ENCODE results near the gene SMIM1. TPM values are rescaled to one million over a fixed set of nuclear protein-coding genes. Genes with fewer than 3 reads are reported as not detected.

The SMIM1 gene
- polyA plus RNA-seq, 2 of the 4 experiments (the other 2 are of a cell fraction), result 0.67 to 1.1 TPM

DNA sequence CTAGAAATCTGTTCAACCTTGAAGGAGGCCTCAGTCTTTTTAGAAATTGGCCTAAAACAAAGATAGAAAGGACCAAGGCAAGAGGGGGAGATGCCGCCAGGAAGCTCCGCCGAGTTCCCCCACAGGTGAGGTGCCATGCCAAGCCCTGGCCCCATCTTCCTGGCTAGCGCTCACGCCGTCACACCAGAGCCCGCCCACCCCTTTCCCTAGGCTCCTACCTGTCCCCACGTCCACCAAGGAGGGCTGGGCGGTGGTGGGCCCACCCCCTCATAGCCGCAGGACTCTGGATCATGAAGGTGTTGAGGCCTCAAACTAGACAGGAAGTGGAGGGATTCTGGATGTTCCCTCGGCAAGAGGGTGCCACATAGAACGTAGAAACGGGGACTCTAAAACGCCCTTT, 35.8 kb upstream of the SMIM1 start:
- DNase-seq (ENCODE audit: low read depth in 1 of 2, low spot score in 1 of 2) (no peak), FAIRE-seq (no peak), ATAC-seq (no peak)
- Histone ChIP-seq H3K9me3 (no peaks in the 10 kb centered on the region), H3K4me3 (no peak overlapping the region), H3K27ac (no peak overlapping the region), H3K4me2 (no peak overlapping the region), H3K4me1 (no peaks in the 10 kb centered on the region)
- TF ChIP-seq, protein P1, sequence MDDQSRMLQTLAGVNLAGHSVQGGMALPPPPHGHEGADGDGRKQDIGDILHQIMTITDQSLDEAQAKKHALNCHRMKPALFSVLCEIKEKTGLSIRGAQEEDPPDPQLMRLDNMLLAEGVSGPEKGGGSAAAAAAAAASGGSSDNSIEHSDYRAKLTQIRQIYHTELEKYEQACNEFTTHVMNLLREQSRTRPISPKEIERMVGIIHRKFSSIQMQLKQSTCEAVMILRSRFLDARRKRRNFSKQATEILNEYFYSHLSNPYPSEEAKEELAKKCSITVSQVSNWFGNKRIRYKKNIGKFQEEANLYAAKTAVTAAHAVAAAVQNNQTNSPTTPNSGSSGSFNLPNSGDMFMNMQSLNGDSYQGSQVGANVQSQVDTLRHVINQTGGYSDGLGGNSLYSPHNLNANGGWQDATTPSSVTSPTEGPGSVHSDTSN (IDR thresholded peaks at IDR 0.05), result no peak
- TF ChIP-seq KDM1A (IDR thresholded peaks at IDR 0.05; ENCODE audit: low read depth) (no peak), HOXB5 (CRISPR knock-in tag; IDR thresholded peaks at IDR 0.05) (no peak), POLR2AphosphoS2 (conservative IDR thresholded peaks at IDR 0.05; ENCODE audit: low read length) (no peak), NPAS2 (CRISPR knock-in tag; IDR thresholded peaks at IDR 0.05; ENCODE audit: borderline replicate concordance) (no peak), EHF (CRISPR knock-in tag; IDR thresholded peaks at IDR 0.05) (no peak), EHMT2 (IDR thresholded peaks at IDR 0.05; ENCODE audit: low read depth) (no peak), FOSB (CRISPR knock-in tag; IDR thresholded peaks at IDR 0.05) (no peak), HOXB13 (CRISPR knock-in tag; IDR thresholded peaks at IDR 0.05; ENCODE audit: low read depth) (no peak), BHLHE40 (IDR thresholded peaks at IDR 0.05; ENCODE audit: low read depth, low read length) (no peak), RNF2 (IDR thresholded peaks at IDR 0.05; ENCODE audit: borderline replicate concordance, low read depth) (no peak), JUNB (IDR thresholded peaks at IDR 0.05) (no peak), RARB (CRISPR knock-in tag; IDR thresholded peaks at IDR 0.05) (no peak)
- TF ChIP-seq, protein P2, sequence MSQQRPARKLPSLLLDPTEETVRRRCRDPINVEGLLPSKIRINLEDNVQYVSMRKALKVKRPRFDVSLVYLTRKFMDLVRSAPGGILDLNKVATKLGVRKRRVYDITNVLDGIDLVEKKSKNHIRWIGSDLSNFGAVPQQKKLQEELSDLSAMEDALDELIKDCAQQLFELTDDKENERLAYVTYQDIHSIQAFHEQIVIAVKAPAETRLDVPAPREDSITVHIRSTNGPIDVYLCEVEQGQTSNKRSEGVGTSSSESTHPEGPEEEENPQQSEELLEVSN (IDR thresholded peaks at IDR 0.05; ENCODE audit: borderline replicate concordance, low read depth), result no peak
- TF ChIP-seq, protein P3, sequence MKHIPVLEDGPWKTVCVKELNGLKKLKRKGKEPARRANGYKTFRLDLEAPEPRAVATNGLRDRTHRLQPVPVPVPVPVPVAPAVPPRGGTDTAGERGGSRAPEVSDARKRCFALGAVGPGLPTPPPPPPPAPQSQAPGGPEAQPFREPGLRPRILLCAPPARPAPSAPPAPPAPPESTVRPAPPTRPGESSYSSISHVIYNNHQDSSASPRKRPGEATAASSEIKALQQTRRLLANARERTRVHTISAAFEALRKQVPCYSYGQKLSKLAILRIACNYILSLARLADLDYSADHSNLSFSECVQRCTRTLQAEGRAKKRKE (CRISPR knock-in tag; IDR thresholded peaks at IDR 0.05; ENCODE audit: low read depth), result no peak
- TF ChIP-seq, protein P4, sequence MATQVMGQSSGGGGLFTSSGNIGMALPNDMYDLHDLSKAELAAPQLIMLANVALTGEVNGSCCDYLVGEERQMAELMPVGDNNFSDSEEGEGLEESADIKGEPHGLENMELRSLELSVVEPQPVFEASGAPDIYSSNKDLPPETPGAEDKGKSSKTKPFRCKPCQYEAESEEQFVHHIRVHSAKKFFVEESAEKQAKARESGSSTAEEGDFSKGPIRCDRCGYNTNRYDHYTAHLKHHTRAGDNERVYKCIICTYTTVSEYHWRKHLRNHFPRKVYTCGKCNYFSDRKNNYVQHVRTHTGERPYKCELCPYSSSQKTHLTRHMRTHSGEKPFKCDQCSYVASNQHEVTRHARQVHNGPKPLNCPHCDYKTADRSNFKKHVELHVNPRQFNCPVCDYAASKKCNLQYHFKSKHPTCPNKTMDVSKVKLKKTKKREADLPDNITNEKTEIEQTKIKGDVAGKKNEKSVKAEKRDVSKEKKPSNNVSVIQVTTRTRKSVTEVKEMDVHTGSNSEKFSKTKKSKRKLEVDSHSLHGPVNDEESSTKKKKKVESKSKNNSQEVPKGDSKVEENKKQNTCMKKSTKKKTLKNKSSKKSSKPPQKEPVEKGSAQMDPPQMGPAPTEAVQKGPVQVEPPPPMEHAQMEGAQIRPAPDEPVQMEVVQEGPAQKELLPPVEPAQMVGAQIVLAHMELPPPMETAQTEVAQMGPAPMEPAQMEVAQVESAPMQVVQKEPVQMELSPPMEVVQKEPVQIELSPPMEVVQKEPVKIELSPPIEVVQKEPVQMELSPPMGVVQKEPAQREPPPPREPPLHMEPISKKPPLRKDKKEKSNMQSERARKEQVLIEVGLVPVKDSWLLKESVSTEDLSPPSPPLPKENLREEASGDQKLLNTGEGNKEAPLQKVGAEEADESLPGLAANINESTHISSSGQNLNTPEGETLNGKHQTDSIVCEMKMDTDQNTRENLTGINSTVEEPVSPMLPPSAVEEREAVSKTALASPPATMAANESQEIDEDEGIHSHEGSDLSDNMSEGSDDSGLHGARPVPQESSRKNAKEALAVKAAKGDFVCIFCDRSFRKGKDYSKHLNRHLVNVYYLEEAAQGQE (IDR thresholded peaks at IDR 0.05), result no peak
- ChIA-PET POLR2A (no interaction called here), CTCF (interaction anchor here (4.7 kb wide), 1 partner anchor 13 kb away, joined by 22 read pairs; no protein-coding TSS in a partner anchor)
- 94% methylated on average over 6 of the region's 14 CpGs for WGBS (ENCODE audit: missing lambda C conversion rate)

DNA sequence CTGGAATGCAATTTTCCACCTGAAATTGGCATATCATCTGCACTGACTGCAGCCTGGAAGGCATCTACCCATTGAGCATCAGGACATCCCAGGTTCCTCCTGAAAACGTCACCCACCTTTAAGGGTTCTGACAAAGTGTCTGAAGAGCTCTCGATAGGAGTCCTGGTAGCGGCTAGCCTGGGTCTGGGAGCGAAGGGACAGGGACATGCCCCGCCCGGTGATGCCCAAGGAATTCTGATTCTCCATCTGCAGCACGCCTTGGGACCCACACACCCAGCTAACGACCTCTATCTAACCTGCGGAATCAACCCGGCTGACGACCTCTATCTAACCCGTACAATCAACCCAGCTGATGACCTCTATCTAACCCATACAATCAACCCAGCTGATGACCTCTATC, 33.6 kb upstream of the SMIM1 start:
- no peak for ATAC-seq
- Histone ChIP-seq H3K27ac (no peak overlapping the region), H3K9me3 (no peaks in the 10 kb centered on the region), H3K4me3 (no peak overlapping the region), H3K4me2 (no peak overlapping the region), H3K4me1 (no peaks in the 10 kb centered on the region)
- FAIRE-seq, result no peak
- ChIA-PET CTCF (interaction anchor here (2.0 kb wide), 1 partner anchor 14 kb away, joined by 7 read pairs; no protein-coding TSS in a partner anchor), POLR2A (no interaction called here)
- TF ChIP-seq FOSL2 (IDR thresholded peaks at IDR 0.05), result no peak
- no peak for TF ChIP-seq FOSL2 (CRISPR knock-in tag; IDR thresholded peaks at IDR 0.05)
- no peak for TF ChIP-seq ZNF302 (CRISPR knock-in tag; IDR thresholded peaks at IDR 0.05)
- no peak for TF ChIP-seq RCOR1 (IDR thresholded peaks at IDR 0.05; ENCODE audit: low read depth, low read length)
- TF ChIP-seq SMC3 (IDR thresholded peaks at IDR 0.05), result no peak
- TF ChIP-seq RNF2 (IDR thresholded peaks at IDR 0.05; ENCODE audit: borderline replicate concordance, low read depth), result no peak
- TF ChIP-seq, protein P5, sequence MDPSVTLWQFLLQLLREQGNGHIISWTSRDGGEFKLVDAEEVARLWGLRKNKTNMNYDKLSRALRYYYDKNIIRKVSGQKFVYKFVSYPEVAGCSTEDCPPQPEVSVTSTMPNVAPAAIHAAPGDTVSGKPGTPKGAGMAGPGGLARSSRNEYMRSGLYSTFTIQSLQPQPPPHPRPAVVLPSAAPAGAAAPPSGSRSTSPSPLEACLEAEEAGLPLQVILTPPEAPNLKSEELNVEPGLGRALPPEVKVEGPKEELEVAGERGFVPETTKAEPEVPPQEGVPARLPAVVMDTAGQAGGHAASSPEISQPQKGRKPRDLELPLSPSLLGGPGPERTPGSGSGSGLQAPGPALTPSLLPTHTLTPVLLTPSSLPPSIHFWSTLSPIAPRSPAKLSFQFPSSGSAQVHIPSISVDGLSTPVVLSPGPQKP (IDR thresholded peaks at IDR 0.05; ENCODE audit: low read depth, low read length), result no peak
- no peak for TF ChIP-seq CBX2 (IDR thresholded peaks at IDR 0.05; ENCODE audit: borderline replicate concordance, low read depth)
- no peak for TF ChIP-seq EHMT2 (IDR thresholded peaks at IDR 0.05; ENCODE audit: low read depth)
- no peak for TF ChIP-seq NFE2L2 (conservative IDR thresholded peaks at IDR 0.05; ENCODE audit: low read length)
- TF ChIP-seq BHLHE40 (IDR thresholded peaks at IDR 0.05; ENCODE audit: low read depth, low read length), result no peak
- TF ChIP-seq, protein P6, sequence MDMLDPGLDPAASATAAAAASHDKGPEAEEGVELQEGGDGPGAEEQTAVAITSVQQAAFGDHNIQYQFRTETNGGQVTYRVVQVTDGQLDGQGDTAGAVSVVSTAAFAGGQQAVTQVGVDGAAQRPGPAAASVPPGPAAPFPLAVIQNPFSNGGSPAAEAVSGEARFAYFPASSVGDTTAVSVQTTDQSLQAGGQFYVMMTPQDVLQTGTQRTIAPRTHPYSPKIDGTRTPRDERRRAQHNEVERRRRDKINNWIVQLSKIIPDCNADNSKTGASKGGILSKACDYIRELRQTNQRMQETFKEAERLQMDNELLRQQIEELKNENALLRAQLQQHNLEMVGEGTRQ (IDR thresholded peaks at IDR 0.05), result no peak
- no peak for TF ChIP-seq RARB (CRISPR knock-in tag; IDR thresholded peaks at IDR 0.05)
- no peak for TF ChIP-seq CBX8 (IDR thresholded peaks at IDR 0.05)
- TF ChIP-seq, protein P1 (IDR thresholded peaks at IDR 0.05), result no peak
- no peak for TF ChIP-seq ZC3H11A (IDR thresholded peaks at IDR 0.05)
- DNase-seq (ENCODE audit: low read depth in 1 of 2, low spot score in 1 of 2), result no peak
- 96% methylated on average over 12 of the region's 12 CpGs for WGBS (ENCODE audit: missing lambda C conversion rate)
